NCI-H2196 (cell line): ENCODE results near the gene FBXO44.

Experiments used
- DNase-seq: peaks from one replicate; lab custom pipeline; 2025; ENCODE audit not compliant: unreplicated experiment; lab: John Stamatoyannopoulos, UW

The FBXO44 gene

DNA sequence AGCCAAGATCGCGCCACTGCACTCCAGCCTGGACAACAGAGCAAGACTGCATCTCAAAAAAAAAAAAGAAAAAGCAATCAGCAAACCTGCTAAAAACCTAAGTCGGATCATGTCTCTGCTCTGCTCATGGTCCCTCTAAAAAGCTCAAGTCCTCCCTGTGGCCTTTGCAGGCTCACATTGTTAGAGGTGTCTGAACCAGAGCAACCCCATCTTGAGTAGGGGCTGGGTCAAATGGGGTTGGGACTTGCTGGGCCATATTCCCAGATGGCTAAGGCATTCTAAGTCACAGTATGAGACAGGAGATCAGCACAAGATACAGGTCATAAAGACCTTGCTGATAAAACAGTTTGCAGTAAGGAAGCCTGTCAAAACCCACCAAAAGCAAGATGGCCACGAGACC lies 33.8 kb downstream of the FBXO44 start:
- no peak for DNase-seq

DNA sequence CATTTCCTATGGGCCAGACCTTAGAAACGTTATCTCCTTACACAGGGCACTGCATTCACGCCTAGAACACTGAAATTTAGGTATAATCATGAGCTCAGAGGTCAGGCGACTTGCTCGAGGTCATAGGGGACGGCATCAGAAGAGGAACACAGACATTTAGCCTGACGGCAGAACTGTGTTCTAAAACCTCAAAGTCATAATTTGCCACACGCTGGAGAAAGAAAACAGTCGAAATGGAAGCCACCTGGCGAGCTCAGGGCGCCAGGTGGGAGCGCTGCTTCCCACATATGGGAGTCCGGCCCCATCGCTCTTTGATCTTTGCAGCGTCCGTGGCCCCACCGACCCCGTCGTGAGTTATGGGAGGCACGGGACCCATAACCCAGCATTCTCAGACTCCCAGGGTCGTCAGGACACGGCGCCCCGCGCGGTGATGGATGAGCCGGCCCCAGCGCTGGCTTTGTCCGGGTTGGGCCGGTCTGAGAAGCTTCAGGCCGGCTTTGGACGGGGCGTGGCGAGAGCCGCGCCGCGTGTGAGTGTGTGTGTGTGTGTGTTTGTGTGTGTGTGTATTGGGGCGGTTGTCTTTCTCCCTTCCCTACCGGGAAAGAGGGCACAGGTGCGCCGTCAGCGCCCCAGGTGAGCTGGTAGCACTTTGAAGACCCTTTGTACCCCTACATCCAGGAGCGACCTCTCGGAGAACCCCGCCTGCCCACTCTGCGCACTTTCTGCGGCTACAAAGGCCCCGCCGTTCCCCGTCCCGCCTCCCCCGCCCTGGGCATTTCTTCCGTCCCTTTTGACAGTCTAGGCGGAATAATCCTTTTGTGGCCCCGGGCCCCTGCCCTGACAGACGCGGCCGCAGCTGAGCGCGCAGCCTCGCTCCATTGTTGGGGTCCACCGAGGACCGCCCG lies 36.0 kb downstream of the FBXO44 start:
- no peak for DNase-seq

DNA sequence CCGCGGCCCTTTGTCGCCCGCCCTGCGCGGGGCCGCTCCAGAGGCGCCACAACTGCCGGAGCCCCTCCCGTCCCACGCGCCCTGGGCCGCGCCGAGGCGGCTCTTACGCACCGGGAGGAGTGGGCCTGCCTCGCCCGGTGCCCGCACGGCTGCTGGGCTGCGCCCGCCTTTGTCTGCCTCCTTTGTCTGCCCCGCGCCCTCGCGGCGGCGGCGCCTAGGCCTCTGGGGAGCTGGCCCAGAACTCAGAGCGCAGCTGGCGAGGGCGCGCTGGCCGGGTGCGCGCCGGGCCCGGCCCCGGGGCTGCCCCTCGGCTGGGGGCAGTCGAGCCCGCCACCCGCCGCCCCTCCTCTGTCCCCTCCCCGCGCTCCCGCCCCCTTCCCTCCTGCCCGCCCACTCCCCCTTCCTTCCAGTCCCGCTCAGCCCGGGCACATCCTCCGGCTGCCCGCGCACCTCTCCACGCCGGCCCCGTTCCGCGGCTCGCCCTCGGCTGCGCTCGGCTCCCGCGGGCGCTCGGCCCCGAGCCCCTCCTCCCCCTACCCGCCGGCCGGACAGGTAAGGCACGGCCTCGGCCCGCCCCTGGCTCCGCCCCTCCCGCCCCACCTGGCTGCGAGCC lies 36.7 kb downstream of the FBXO44 start, which contains the start of gene DRAXIN:
TSS of gene DRAXIN (plus strand) at position 409 of the 613 bp plus-strand sequence. CDS start 14,549 bp downstream, outside the sequence.
- peak; percentile 70 for DNase-seq

DNA sequence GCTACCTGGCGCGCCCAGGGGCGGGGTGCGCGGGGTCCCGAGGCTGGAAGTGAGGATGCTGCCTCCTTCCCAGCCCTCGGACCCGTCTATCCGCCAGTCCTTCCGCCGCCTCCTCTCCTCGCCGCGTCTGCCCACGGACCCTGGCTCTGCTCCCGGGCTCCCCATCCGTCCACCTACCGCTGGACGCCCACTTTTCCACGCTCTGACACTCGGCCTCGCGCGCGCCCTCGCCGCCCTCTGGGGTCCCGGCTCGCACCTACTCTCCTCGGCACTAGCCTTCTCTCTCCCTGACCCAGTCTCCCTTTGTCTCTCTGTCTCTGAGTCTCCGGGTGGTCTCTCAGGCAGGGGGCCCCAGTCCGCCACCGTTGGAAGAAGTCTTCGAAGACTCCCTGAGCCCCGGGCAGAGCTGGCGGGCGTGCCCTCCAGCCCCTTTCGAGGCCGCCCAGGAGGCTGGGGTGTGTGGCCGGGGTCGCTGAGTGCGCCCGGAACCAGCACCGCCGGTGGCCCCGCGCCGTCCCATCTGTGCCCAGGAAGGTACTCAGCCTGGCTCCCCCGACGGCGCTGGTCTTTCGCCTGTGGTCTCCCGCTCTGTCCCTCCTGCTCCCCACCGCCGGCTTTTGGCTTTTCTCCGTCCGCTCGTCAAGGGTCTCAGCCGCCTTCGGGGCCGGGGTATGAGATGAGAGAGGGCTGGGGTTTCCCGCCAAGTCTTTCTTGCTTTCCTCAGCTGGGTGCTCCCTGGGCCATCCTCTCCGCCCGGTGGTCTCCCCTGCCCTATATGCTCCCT lies 37.4 kb downstream of the FBXO44 start:
- no peak for DNase-seq

DNA sequence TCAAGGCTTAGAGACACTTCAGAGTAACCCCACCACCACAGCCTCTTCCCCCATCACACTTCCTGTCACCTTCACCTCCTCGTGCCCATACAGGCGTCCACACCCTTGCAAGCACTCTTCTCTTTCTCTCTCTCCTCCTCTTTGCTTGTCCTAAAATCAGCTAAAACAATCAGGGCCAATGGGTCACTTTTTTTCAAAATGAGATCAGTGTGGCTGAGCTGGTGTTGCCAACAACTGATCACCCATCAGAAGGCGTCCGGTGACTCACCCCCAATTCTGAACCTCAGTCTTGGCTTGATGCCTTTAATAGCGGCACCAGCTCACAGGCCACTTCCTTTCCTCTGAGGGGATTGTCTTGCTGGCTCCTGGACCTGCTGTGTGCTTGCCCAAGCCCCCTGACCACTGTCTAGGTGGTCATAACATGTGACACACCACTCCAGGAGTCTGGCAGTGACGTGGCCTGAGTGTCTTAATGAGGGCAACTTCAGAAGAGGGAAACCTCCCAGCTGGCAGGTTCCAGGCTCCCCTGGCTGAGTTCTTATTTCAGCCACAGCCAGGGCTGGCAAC lies 38.4 kb downstream of the FBXO44 start:
- DNase-seq: peak; percentile 37

DNA sequence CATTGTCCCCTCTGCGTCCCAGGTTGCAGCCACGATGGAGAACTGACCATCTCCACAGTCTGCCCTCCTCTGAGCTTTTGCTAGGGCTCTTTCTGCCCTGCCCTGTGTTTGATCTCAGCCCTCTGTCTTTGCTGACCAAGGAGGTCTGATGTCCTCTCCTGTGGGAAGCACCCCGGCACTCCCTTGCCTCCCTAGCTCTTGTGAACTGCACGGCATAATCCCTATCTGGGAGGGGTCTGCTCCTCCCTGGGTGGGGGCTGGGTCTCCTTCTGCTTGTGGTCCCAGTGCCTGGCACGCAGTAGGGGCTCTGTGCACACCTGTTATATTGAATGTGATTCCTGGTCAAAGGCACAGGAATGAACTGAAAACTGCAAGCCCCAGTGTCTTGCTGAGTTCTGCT lies 39.2 kb downstream of the FBXO44 start:
- no peak for DNase-seq

DNA sequence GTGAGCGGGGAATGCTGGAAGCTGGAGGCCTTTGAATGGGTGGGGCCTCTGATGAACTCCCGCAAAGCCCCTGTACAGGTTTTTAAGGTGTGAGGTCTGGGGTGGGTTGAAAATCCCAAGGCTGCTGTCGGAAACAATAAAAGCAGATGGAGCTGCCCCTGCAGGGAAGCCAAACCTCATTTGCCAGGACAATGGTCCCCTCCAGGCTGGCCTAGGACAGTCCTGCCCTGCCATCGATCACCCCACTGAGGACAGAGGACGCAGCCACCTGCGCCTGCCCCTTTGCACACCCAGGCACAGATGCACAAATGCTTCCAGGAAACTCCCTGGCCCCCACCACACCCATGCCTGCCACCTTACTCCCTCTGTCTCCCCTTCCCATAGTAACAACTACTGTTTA lies 41.2 kb downstream of the FBXO44 start:
- no peak for DNase-seq

DNA sequence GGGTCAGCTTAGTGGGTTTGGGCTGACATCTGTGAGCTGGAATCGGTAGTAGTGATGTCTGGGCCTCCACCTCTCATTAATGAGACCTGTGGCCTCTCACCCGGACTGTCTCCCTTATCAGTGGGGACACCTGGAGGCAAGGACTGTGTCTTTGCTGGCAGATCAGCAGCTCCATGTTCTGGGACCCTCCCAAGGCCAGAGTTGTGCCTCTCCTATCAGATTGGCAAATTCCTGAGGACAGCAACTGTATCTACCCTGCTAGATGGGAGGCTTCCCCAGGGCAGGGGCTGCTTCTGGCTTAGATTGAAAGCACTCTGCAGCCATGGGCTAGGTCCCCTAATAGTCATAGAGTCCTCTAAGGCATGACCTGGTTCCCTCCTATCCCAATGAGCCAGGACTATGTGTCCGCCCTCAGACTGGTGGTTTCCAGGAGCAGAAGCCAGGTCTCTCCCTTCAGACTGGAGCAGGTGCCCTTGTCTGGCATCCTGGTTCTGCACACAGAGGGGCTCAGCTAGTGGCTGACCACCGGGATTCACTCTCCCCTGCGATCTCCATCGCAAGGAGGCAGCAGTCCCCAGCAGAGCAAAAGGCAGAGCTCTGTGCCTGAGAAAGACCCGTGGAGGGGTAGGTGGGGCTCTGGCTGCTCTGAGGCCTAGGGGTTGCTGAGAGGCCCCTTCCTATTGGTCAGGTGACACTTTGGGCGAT lies 42.7 kb downstream of the FBXO44 start:
- no peak for DNase-seq

DNA sequence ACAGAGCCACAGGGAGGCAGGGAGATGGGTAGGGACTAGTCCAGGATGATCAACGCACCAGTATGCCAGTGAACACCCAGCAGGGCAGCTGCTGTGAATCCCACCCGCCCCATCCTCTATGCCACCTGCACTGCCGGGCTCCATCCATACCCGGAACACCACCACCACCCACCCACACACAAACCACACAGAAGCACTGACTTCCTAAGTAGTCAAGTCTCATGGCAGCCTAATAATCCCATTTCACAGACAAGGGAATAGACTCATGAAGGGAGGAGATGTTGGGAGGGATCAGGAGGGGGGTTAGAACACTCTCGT lies 43.2 kb downstream of the FBXO44 start:
- DNase-seq: no peak

DNA sequence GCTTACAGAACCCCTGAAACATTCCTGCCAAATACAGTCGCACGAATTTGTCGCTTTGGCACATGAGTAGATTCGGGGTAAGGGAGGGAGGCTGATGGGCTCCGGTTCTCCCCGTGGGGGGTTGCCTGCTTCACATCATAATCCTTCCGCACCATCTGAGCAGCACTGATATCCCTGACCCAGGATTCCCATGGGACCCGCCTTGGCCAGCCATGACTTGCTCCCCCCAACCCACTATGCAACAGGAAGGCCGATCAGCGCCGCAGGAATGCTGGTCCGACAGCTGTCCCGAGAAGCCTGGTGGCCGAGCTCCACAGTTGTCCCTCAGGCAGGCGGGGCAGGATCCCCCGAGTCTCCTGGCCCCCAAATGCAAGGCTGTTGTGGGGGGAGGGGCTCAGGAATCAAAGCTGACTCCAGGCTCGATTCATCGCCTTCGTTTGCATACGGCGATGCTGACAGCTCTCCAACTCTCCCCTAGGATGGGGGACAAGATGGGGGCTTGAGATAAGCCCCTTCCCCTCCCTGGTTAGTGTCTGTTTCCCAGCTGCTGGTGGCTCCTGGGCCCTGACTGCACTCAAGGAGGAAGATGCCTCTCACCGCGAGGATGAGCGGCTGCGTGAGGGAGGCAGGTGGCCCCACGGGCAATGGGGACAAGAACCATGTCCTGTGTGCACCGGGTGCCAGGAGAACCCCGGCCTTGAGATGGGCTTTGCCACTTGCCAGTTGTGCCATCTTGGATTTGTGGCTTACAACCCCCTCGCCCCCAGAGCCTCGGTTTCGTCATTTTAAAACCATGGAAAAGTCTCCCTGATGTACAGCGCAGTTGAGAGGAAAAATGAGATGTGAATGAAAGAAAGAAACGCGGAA lies 46.2 kb downstream of the FBXO44 start:
- no peak for DNase-seq

DNA sequence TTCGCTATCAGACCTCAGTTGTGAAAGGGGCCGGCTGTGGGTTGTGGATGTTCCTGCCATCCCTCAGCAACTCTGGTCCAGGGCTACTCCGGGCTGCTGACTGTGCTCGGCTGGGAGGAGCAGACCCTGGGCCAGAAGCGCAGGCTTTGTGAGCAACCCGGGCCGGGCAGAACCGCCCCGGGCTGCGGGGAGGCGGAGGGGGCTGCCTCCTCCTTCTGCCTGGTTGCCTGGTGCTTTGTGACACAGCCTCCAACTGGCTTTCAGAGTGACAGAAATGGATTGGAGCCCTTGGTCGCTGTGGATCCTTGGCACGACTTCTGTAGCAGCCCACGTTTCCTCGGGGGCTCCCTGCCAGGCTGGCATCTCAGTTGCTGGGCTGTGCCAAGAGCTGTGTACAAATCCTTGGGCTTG lies 46.9 kb downstream of the FBXO44 start:
- no peak for DNase-seq

DNA sequence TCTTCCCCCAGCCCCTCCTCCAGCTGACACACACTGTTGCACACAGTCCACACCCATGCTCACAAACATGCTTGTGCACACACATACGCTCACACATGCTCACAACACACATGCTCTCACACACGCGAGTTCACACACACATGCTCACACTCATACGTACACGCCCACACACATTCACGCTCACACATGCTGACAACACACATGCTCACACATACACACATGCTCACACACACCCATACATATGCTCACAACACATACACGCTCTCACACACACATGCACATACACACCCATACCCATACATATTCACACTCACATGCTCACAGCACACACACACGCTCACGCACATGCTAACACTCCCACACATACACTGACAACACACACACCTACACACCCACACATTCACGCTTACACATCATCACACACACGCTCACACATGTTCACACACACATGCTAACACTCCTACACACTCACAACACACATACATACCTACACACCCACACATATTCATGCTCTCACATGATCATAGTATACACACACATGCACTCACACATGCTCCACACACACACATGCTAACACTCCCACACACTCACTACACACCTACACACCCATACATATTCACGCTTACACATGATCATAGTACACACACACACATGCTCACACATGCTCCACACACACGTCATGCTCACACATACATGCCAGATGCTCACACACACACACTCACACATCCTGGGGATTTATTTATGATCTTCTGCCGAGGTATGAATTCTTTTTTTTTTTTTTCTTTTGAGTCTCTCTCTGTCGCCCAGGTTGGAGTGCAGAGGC lies 47.5 kb downstream of the FBXO44 start:
- no peak for DNase-seq

DNA sequence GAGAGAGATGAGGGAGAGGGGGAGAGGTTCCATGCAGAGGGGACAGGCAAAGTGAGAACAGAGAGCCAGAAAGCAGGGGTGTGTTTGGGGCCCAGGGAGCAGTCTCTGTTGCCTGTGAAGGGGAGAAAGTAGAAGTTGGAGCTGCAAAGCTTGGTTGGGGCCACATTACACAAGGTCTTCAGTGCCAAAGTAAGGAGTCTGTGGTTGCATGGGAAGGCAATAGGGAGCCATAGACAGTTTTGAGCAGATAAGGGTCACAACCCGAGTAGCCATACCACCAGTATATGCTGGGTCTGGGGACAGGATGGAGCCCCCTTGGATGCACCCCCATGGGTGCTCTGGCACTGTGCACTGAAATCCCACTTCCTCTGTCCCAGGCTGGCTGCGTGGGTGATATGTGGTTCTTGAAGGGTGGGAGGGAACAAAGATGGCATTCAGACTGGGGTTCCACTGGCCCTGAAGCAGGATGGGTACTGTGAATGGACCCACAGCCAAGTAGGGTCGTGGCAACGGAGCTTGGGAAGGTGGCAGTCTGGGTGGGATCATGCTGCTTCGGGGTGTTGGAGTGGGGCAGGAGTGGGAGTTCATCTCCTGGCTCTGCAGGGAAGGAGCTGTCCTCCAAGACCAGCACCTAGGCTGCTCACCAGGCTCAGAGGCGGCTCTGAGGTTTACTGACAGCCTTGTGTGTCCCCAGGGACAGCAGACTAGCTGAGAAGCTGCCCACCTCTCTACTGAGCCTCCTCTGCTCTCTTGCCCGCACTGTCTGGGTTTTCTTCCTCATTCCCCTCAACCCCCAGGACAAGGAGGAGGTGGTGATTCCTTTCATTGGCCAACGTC lies 48.9 kb downstream of the FBXO44 start:
- no peak for DNase-seq

DNA sequence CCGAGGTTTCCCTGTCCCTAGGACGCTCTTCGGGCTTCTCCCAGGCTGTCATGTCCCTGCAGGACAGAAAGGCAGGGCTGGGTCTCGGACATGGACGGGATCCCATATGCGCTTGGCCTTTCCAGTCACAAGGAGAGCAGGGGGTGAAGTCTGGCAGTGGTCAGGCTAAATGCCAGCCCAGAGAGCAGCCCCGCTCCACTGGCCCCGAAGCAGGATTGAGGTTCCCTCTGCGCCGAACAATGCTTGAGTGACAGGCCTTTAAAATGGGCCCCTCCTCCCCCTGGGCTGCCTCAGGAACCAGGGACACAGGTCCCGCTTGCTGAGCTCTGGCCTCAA lies 49.5 kb downstream of the FBXO44 start:
- DNase-seq: no peak

DNA sequence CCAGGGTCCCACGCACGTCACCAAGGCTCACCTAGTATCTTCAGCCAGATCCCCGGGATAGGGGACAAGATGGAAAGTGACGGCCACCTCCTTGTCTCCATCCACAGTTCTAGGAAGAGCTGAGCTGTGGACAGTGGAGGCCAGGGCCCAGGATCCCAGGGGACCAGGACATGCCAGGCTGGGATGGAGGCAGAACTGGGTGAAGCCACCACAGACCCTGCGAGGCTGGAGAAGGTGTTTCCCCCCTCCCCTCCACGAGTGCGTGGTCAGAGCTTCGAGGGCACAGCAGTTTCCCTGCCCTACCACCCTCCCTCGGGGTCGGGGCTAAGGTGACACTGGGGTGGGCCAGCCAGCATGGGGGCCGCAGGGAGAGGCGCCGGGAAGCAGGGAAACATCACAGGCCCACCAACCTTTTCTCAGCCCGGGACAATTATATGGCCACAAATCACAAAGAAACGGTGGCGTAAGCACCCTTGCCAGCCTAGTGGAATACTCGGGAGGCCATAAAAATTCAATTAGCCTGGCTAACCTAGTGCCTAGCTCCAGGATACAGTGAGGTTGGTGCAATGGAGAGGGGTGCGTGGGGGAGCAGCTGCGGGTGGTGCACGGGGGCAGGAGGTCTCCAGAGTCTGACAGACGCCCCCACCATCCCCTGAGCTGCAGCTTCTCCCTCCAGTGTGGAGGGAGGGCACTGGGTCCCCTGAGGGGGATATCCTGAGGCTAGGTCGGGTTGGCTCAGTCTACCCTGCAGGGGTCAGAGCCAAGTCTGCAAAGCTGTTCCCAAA lies 50.2 kb downstream of the FBXO44 start:
- DNase-seq: no peak

DNA sequence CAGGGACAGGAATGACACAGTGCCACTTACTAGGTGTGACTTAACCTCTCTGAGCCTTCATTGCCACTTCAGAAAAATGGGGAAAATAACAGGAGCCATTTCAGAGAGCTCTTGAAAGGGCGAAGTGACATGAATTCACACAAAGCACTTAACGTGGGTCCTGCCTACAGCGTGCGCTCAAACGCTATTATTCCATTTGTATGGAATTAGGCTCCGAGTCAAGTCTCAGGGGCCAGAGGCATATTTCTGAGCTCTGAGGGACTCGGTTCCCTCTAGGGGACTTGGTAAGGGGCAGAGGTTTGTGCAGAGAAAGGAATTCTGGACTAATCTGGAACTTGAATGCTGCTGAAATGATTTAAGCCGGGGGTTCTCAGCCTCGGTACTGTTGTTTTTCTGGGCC lies 50.9 kb downstream of the FBXO44 start:
- no peak for DNase-seq

DNA sequence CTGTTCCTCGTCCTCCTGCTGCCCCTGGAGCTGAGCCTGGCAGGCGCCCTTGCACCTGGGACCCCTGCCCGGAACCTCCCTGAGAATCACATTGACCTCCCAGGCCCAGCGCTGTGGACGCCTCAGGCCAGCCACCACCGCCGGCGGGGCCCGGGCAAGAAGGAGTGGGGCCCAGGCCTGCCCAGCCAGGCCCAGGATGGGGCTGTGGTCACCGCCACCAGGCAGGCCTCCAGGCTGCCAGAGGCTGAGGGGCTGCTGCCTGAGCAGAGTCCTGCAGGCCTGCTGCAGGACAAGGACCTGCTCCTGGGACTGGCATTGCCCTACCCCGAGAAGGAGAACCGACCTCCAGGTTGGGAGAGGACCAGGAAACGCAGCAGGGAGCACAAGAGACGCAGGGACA lies 51.6 kb downstream of the FBXO44 start:
- no peak for DNase-seq
